Activated naive CD8-positive, alpha-beta T cell (primary cell): ENCODE results near the gene CIDEA.
"Not testable (repeated sequence)": the region's sequence is repeated elsewhere in the genome, so short reads cannot be mapped to it uniquely, and the experiment has no call there.

Experiments
- H3K27ac Mint-ChIP-seq: one replicate; pipeline ENCODE4 v1.8.0; 2021; ENCODE audit warnings: mixed read lengths
- H3K27me3 Mint-ChIP-seq: one replicate; pipeline ENCODE4 v1.8.0; 2021; ENCODE audit warnings: mixed read lengths
- H3K36me3 Mint-ChIP-seq: one replicate; pipeline ENCODE4 v1.8.0; 2021; ENCODE audit warnings: mixed read lengths
- H3K4me1 Mint-ChIP-seq: one replicate; pipeline ENCODE4 v1.8.0; 2021; ENCODE audit warnings: low read depth, mixed read lengths
- H3K4me3 Mint-ChIP-seq: one replicate; pipeline ENCODE4 v1.8.0; 2021; ENCODE audit warnings: mild to moderate bottlenecking, mixed read lengths
- H3K9me3 Mint-ChIP-seq: one replicate; pipeline ENCODE4 v1.8.0; 2021; ENCODE audit warnings: low read depth, mixed read lengths

The CIDEA gene

GRCh38 chr18:12254136-12254819 is at the start of gene CIDEA:
Gene CIDEA (plus strand): TSS chr18:12254361. CDS start chr18:12254384, 23 bp downstream.
- Mint-ChIP-seq H3K9me3 (no peaks in the 10 kb centered on the region), H3K4me1 (no peaks in the 10 kb centered on the region), H3K4me3 (no peak within 1 kb of the TSS), H3K36me3 (no peaks in the 10 kb centered on the region), H3K27ac (no peak within 1 kb of the TSS), H3K27me3 (peaks cover 28% of the 10 kb centered on the region)

GRCh38 chr18:12208296-12209153 is 45.6 kb upstream of the CIDEA start:
- H3K36me3 Mint-ChIP-seq, H3K27me3 Mint-ChIP-seq, H3K4me1 Mint-ChIP-seq, H3K4me3 Mint-ChIP-seq, H3K27ac Mint-ChIP-seq, H3K9me3 Mint-ChIP-seq: not testable (repeated sequence)

GRCh38 chr18:12212308-12212707 is 41.9 kb upstream of the CIDEA start:
- not testable (repeated sequence) for H3K27ac Mint-ChIP-seq, H3K4me1 Mint-ChIP-seq, H3K36me3 Mint-ChIP-seq, H3K27me3 Mint-ChIP-seq, H3K4me3 Mint-ChIP-seq, H3K9me3 Mint-ChIP-seq

- not testable (repeated sequence) for H3K4me1 Mint-ChIP-seq, H3K9me3 Mint-ChIP-seq, H3K27me3 Mint-ChIP-seq, H3K27ac Mint-ChIP-seq, H3K36me3 Mint-ChIP-seq, H3K4me3 Mint-ChIP-seq
Observed at GRCh38 chr18:12214296-12215005, 39.7 kb upstream of the CIDEA start.

- H3K4me3 Mint-ChIP-seq, H3K27me3 Mint-ChIP-seq, H3K9me3 Mint-ChIP-seq, H3K4me1 Mint-ChIP-seq, H3K27ac Mint-ChIP-seq, H3K36me3 Mint-ChIP-seq: not testable (repeated sequence)
Observed at GRCh38 chr18:12216471-12216870, 37.7 kb upstream of the CIDEA start.

GRCh38 chr18:12218603-12219002 is 35.6 kb upstream of the CIDEA start:
- H3K27me3 Mint-ChIP-seq, H3K4me1 Mint-ChIP-seq, H3K27ac Mint-ChIP-seq, H3K9me3 Mint-ChIP-seq, H3K4me3 Mint-ChIP-seq, H3K36me3 Mint-ChIP-seq: not testable (repeated sequence)

- H3K9me3 Mint-ChIP-seq, H3K4me3 Mint-ChIP-seq, H3K27me3 Mint-ChIP-seq, H3K27ac Mint-ChIP-seq, H3K4me1 Mint-ChIP-seq, H3K36me3 Mint-ChIP-seq: not testable (repeated sequence)
Observed at GRCh38 chr18:12222041-12222440, 32.1 kb upstream of the CIDEA start.

- not testable (repeated sequence) for H3K27me3 Mint-ChIP-seq, H3K4me1 Mint-ChIP-seq, H3K4me3 Mint-ChIP-seq, H3K27ac Mint-ChIP-seq, H3K36me3 Mint-ChIP-seq, H3K9me3 Mint-ChIP-seq
Observed at GRCh38 chr18:12223326-12223725, 30.8 kb upstream of the CIDEA start.

GRCh38 chr18:12226807-12227206 is 27.4 kb upstream of the CIDEA start:
- not testable (repeated sequence) for H3K4me1 Mint-ChIP-seq, H3K27me3 Mint-ChIP-seq, H3K4me3 Mint-ChIP-seq, H3K9me3 Mint-ChIP-seq, H3K27ac Mint-ChIP-seq, H3K36me3 Mint-ChIP-seq

GRCh38 chr18:12227399-12228186 is 26.6 kb upstream of the CIDEA start:
- H3K4me1 Mint-ChIP-seq, H3K9me3 Mint-ChIP-seq, H3K4me3 Mint-ChIP-seq, H3K36me3 Mint-ChIP-seq, H3K27ac Mint-ChIP-seq, H3K27me3 Mint-ChIP-seq: not testable (repeated sequence)

GRCh38 chr18:12228308-12228707 is 25.9 kb upstream of the CIDEA start:
- H3K27me3 Mint-ChIP-seq, H3K4me3 Mint-ChIP-seq, H3K9me3 Mint-ChIP-seq, H3K27ac Mint-ChIP-seq, H3K4me1 Mint-ChIP-seq, H3K36me3 Mint-ChIP-seq: not testable (repeated sequence)

- H3K27me3 Mint-ChIP-seq, H3K36me3 Mint-ChIP-seq, H3K9me3 Mint-ChIP-seq, H3K4me3 Mint-ChIP-seq, H3K4me1 Mint-ChIP-seq, H3K27ac Mint-ChIP-seq: not testable (repeated sequence)
Observed at GRCh38 chr18:12230561-12230960, 23.6 kb upstream of the CIDEA start.

GRCh38 chr18:12231040-12231882 is 22.9 kb upstream of the CIDEA start:
- H3K27me3 Mint-ChIP-seq: peaks cover 10% of the 10 kb centered on the region
- no peaks in the 10 kb centered on the region for H3K9me3 Mint-ChIP-seq
- no peaks in the 10 kb centered on the region for H3K4me1 Mint-ChIP-seq
- no peaks in the 10 kb centered on the region for H3K36me3 Mint-ChIP-seq
- no peak overlapping the region for H3K4me3 Mint-ChIP-seq
- no peak overlapping the region for H3K27ac Mint-ChIP-seq

GRCh38 chr18:12231986-12232385 is 22.2 kb upstream of the CIDEA start:
- H3K27me3 Mint-ChIP-seq: peaks cover 13% of the 10 kb centered on the region
- no peaks in the 10 kb centered on the region for H3K36me3 Mint-ChIP-seq
- no peak overlapping the region for H3K27ac Mint-ChIP-seq
- H3K9me3 Mint-ChIP-seq: no peaks in the 10 kb centered on the region
- no peaks in the 10 kb centered on the region for H3K4me1 Mint-ChIP-seq
- no peak overlapping the region for H3K4me3 Mint-ChIP-seq
